Motor neuron (in vitro differentiated cells): ENCODE data around the gene GJE1. TPM values are rescaled to one million over a fixed set of nuclear protein-coding genes. Genes with fewer than 3 reads are reported as not detected.
A peak's percentile ranks its signal among the peaks of the same experiment; 100 is the strongest.
"Not testable (repeated sequence)": the region's sequence is repeated elsewhere in the genome, so short reads cannot be mapped to it uniquely, and the experiment has no call there.

ENCODE experiments used
- ATAC-seq, 8 experiments: fragments of 200-7000 bp; cut with Tn5 transposase; replicated peaks in 6 of 8; 2 replicates each; pipeline ENCODE4 v1.8.0; 2021; ENCODE audit warnings: mild to moderate bottlenecking in 8 of 8, moderate library complexity in 8 of 8
- H3K27ac ChIP-seq, 2 donors: fragments of 250-450 bp; sonication (Bioruptor Pico); 2 replicates each; pipeline ENCODE4 v1.9.0; 2021; ENCODE audit warnings: antibody characterized with exemption in 2 of 2, mild to moderate bottlenecking in 2 of 2, moderate library complexity in 1 of 2
- H3K4me1 ChIP-seq, 2 donors: fragments of 250-450 bp; sonication (Bioruptor Pico); replicated peaks in 1 of 2; 2 replicates each; pipeline ENCODE4 v1.6.1; 2021; ENCODE audit warnings: antibody characterized with exemption in 2 of 2, mild to moderate bottlenecking in 2 of 2, moderate library complexity in 1 of 2
- H3K4me3 ChIP-seq, 5 donors: fragments of 250-450 bp; sonication (Bioruptor Pico); 2 replicates each; pipeline ENCODE4 v1.9.0; 2021; ENCODE audit warnings: antibody characterized with exemption in 5 of 5, mild to moderate bottlenecking in 5 of 5, moderate library complexity in 4 of 5
- WGBS, 10 experiments: fragments of 450-650 bp; shearing (Covaris generic); methylation state at CpG; one replicate each; pipeline ENCODE4 v1.0.0; 2022; 5-methylcytosine and 5-hydroxymethylcytosine counted together
- in situ Hi-C, 9 experiments: fragments of 400-800 bp; cut with MboI; loops; one replicate each; pipeline ENCODE4 v1.15.0; 2021; ENCODE audit warnings: low sequenced_read_pairs in 9 of 9, low pct_unique_long_range_greater_than_20kb in 2 of 9; ENCODE audit not compliant: unreplicated experiment in 9 of 9
- total RNA-seq, 8 experiments: library from RNA; unstranded; fragments of 300-600 nt; gene quantifications; 2 replicates each; pipeline versions ENCODE4 v1.2.3 to v1.2.4, GENCODE V29; 2022

The GJE1 gene
- total RNA-seq, 8 experiments from 2014 or later: not detected

GRCh38 chr6:142141531-142141930, 8.8 kb downstream of the GJE1 start:
- not testable (repeated sequence) for ATAC-seq, H3K4me1 ChIP-seq, H3K4me3 ChIP-seq, H3K27ac ChIP-seq
- in situ Hi-C loops: loop anchor here in 2 of 9 experiments (25.0 kb wide), 2 partner anchors 246 to 396 kb away; no protein-coding TSS in a partner anchor
- WGBS, 10 experiments: 62 to 97% (median 93%) methylated on average over 7 to 12 of the region's 13 CpGs

- 0 to 3% (median 1%) methylated on average over 8 to 31 of the region's 38 CpGs for WGBS, 10 experiments
- in situ Hi-C loops: loop anchor here in 2 of 9 experiments (25.0 kb wide), 2 partner anchors 240 to 390 kb away; no protein-coding TSS in a partner anchor
- Histone ChIP-seq H3K4me3 (peak within 1 kb of the TSS; percentile 60 to 89 (median 76)), H3K4me1 (peaks cover 9 to 21% of the 10 kb centered on the region in 2 donors), H3K27ac (peak within 1 kb of the TSS; percentile 20 to 69)
- peak; percentile 97 to 100 (median 99) for ATAC-seq
These were observed 14.3 kb downstream of the GJE1 start, which contains the start of the genes NMBR and VTA1 for GRCh38 chr6:142146828-142147662. Gene NMBR, minus strand, starts transcription at chr6:142147122. Its CDS starts 58,464 bp downstream, at chr6:142088658. Gene VTA1, plus strand, starts transcription at chr6:142147263. Its CDS starts 25 bp downstream, at chr6:142147288.

GRCh38 chr6:142152746-142153145, 20.0 kb downstream of the GJE1 start:
- peak in 1 of 8 experiments; percentile 56 for ATAC-seq
- H3K4me3 ChIP-seq: no peak overlapping the region
- peaks cover 9 to 21% of the 10 kb centered on the region in 2 donors for H3K4me1 ChIP-seq
- in situ Hi-C loops: loop anchor here in 2 of 9 experiments (10.0 to 25.0 kb wide), 2 partner anchors 52 to 235 kb away; no protein-coding TSS in a partner anchor
- H3K27ac ChIP-seq: no peak overlapping the region

GRCh38 chr6:142153196-142153595, 20.5 kb downstream of the GJE1 start:
- Histone ChIP-seq H3K4me1 (peaks cover 7 to 17% of the 10 kb centered on the region in 2 donors), H3K4me3 (no peak overlapping the region), H3K27ac (no peak overlapping the region)
- WGBS, 10 experiments: 60 to 90% (median 68%) methylated on average over 2 of the region's 2 CpGs; no CpG with 5 or more reads in 2 of the 10 experiments
- in situ Hi-C loops: loop anchor here in 2 of 9 experiments (10.0 to 25.0 kb wide), 2 partner anchors 52 to 234 kb away; no protein-coding TSS in a partner anchor
- no peak for ATAC-seq

- in situ Hi-C loops: loop anchor here in 2 of 9 experiments (10.0 to 25.0 kb wide), 2 partner anchors 50 to 233 kb away; no protein-coding TSS in a partner anchor
- H3K27ac ChIP-seq: no peak overlapping the region
- ATAC-seq: no peak
- WGBS, 10 experiments: 46 to 100% (median 78%) methylated on average over 1 of the region's 1 CpG; no CpG with 5 or more reads in 4 of the 10 experiments
- H3K4me1 ChIP-seq: peaks cover 0 to 5% of the 10 kb centered on the region in 2 donors
- H3K4me3 ChIP-seq: no peak overlapping the region
These were observed 21.6 kb downstream of the GJE1 start for GRCh38 chr6:142154336-142154735.

GRCh38 chr6:142155091-142155490, 22.4 kb downstream of the GJE1 start:
- no peak for ATAC-seq
- 62 to 100% (median 74%) methylated on average over 3 of the region's 3 CpGs; no CpG with 5 or more reads in 1 of the 10 experiments for WGBS, 10 experiments

GRCh38 chr6:142155895-142156757, 23.4 kb downstream of the GJE1 start:
- Histone ChIP-seq H3K4me1 (no peaks in the 10 kb centered on the region), H3K27ac (no peak overlapping the region), H3K4me3 (no peak overlapping the region)
- peak in 2 of 8 experiments; percentile 43 to 53 for ATAC-seq
- in situ Hi-C loops: loop anchor here in 2 of 9 experiments (10.0 to 25.0 kb wide), 2 partner anchors 49 to 231 kb away; no protein-coding TSS in a partner anchor
- WGBS, 10 experiments: 45 to 86% (median 68%) methylated on average over 4 to 5 of the region's 5 CpGs

More at GRCh38 chr6:142155091-142155490, 22.4 kb downstream of the GJE1 start:
- H3K27ac ChIP-seq: no peak overlapping the region
- no peak overlapping the region for H3K4me3 ChIP-seq
- H3K4me1 ChIP-seq: no peaks in the 10 kb centered on the region
- in situ Hi-C loops: loop anchor here in 2 of 9 experiments (10.0 to 25.0 kb wide), 2 partner anchors 50 to 232 kb away; no protein-coding TSS in a partner anchor

GRCh38 chr6:142156758-142157068, 24.0 kb downstream of the GJE1 start:
- not testable (repeated sequence) for H3K4me1 ChIP-seq, H3K4me3 ChIP-seq, H3K27ac ChIP-seq, ATAC-seq
- WGBS, 10 experiments: 78 to 100% (median 100%) methylated on average over 1 to 4 of the region's 4 CpGs; no CpG with 5 or more reads in 2 of the 10 experiments
- in situ Hi-C loops: loop anchor here in 2 of 9 experiments (10.0 to 25.0 kb wide), 2 partner anchors 48 to 231 kb away; no protein-coding TSS in a partner anchor

- WGBS, 10 experiments: 80 to 100% (median 88%) methylated on average over 1 of the region's 1 CpG; no CpG with 5 or more reads in 1 of the 10 experiments
- Histone ChIP-seq H3K27ac (no peak overlapping the region), H3K4me1 (peaks cover 5 to 7% of the 10 kb centered on the region in 2 donors), H3K4me3 (no peak overlapping the region)
- ATAC-seq: no peak
- in situ Hi-C loops: loop anchor here in 1 of 9 experiments (25.0 kb wide), 1 partner anchor 225 kb away; no protein-coding TSS in a partner anchor
These were observed 30.1 kb downstream of the GJE1 start for GRCh38 chr6:142162780-142163179.

- H3K27ac ChIP-seq: no peak overlapping the region
- 33 to 100% (median 73%) methylated on average over 1 to 4 of the region's 4 CpGs; no CpG with 5 or more reads in 1 of the 10 experiments for WGBS, 10 experiments
- in situ Hi-C loops: loop anchor here in 1 of 9 experiments (25.0 kb wide), 1 partner anchor 222 kb away; no protein-coding TSS in a partner anchor
- no peak for ATAC-seq
- no peak overlapping the region for H3K4me3 ChIP-seq
- H3K4me1 ChIP-seq: peaks cover 5 to 7% of the 10 kb centered on the region in 2 donors
These were observed 32.5 kb downstream of the GJE1 start for GRCh38 chr6:142165227-142165626.

- no peak for ATAC-seq
- 88 to 100% (median 100%) methylated on average over 1 to 3 of the region's 3 CpGs; no CpG with 5 or more reads in 2 of the 10 experiments for WGBS, 10 experiments
These were observed 34.3 kb downstream of the GJE1 start for GRCh38 chr6:142167071-142167470.

GRCh38 chr6:142167486-142167885, 34.8 kb downstream of the GJE1 start:
- H3K4me3 ChIP-seq: no peak overlapping the region
- in situ Hi-C loops: loop anchor here in 1 of 9 experiments (25.0 kb wide), 1 partner anchor 220 kb away; no protein-coding TSS in a partner anchor
- ATAC-seq: no peak
- no peak overlapping the region for H3K27ac ChIP-seq
- WGBS, 10 experiments: 84 to 100% (median 93%) methylated on average over 1 to 2 of the region's 2 CpGs; no CpG with 5 or more reads in 1 of the 10 experiments
- peaks cover 3 to 5% of the 10 kb centered on the region in 2 donors for H3K4me1 ChIP-seq

More at GRCh38 chr6:142167071-142167470, 34.3 kb downstream of the GJE1 start:
- Histone ChIP-seq H3K4me1 (peaks cover 5 to 7% of the 10 kb centered on the region in 2 donors), H3K4me3 (no peak overlapping the region), H3K27ac (no peak overlapping the region)
- in situ Hi-C loops: loop anchor here in 1 of 9 experiments (25.0 kb wide), 1 partner anchor 220 kb away; no protein-coding TSS in a partner anchor
